DMS53 (cell line): ENCODE results near the gene RUNX1.
A peak's percentile ranks its signal among the peaks of the same experiment; 100 is the strongest.

Source experiments
- DNase-seq: peaks from one replicate; lab custom pipeline; 2025; lab: John Stamatoyannopoulos, UW

RUNX1 gene

DNA sequence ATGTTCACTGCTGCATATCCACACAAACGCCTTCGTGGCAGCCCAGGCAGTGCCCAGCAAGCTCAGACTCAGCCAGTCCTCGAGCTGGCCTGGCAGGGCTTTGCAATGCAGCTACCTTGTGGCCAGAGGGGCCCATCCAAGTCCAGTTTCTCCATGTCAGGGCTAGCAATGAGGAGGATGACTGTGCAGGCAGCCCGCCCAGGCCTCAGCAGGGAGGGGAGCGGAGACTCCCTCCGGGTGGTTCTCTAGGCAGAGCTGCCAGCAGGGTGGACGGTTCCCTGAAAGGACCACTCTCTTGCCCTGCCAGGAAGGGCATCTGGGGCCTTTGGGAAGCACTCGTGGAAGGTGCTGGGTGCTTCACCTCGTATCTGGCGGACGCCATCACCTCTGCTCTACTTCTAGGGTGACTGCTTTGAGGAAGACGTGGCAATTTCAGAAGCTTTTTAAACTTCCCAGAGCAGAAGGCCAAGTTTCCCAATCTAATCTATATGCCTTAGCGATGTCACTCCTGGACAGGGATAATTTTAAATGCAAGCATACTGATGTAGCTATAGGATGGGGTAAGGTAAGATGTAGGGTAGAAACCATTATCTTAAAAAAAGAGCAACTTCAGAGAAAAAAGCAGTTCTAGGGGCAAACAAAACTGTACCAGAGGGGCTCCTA is 56.2 kb downstream of the RUNX1 start:
- no peak for DNase-seq

DNA sequence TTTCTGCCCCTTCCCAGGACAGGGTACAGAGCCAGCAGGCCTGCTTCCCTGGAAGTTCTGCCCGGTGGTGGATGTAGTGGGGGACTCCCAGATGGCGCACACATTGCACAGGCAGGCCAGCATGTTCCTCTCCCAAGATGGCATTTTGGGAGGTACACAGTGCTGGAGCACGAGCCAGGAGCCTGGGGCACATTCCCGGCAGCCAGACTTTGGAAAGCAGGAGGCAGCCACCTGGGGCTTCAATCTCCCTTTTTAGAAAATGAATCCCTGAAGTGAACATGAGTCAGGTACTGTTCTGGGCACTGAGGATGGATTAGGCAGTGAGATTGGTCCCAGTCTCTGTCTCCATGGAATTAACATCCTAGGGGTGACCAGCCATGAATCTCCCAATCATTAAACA is 56.9 kb downstream of the RUNX1 start:
- DNase-seq, result no peak

DNA sequence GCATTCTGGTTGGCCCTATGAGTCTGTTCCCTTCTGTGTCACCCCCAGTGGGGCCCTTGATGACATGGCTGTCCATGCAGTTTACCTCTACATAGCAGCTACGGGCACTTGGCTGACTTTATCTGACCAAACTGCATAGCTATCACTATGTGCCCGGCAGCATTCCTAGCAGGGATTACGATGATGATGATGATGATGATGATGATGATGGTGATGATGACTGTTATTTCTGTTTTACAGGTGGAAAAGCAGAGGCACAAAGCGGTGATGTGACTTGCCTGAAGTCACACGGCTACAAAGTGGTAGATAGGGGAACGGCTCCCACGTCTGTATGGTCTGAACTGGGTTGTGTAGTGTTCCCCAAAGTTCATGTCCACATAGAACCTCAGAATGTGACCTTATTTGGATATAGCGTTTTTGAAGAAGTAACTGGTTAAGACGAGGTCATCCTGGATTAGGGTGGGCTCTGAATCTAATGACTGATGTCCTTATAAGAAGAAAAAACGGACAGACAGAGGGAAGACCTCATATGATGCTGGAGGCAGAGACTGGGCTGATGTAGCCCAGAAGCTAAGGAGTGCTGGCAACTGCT is 57.6 kb downstream of the RUNX1 start:
- DNase-seq, result no peak

DNA sequence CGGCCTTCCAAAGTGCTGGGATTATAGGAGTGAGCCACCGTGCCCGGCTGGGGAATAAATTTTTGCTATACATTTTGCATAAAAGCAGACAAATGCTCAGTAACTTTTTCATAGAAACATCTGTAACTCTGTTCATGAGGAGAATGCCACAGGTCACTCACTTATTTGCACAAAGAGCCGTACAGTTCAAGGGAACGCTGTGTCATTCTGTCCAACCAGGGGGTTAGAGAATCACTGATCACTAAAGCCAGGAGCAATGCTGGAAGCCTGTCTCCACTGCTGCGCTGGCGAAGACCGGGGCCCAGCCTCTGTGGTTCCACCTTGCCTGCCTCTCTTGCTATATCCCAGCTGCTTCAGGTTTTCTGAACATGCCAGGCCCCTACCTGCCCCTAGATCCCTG is 58.3 kb downstream of the RUNX1 start:
- no peak for DNase-seq

DNA sequence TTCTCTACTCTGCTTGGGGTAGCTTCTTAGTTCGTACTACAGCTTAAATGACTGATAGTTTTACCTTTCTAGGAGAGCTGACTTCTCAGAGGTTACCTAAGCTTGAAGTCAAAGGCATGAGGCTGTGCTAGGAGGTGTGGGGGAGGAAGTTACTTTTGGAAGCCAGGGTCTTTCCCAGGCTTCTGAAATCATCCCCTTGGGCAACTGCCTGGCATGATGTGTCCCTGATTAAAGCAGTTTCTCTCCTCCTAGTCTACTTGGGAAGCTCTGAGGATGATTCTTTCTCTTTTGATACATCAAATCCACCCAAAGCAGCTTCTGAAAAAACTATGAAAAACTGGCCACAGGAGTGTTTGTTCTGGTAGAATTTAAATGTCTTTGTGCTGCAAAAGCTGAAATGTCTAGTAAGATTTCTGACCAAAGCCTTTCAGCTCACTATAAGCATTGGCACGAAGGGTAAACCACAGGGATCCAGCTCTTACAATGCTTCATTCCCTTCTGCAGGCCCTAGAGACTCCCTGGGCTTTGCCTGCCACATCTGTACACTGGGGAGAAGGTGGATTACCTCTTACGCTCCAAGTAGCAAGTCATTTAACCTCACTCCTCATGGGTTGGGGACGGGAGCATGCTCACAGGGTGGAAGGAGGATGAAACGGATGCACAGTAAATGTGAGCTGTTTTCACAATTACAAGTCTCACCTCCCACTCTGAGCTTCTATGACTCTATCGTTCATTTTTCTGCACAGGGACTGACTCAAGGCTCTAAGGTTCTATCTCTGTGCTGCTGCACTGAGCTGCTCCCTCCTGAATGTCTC is 59.6 kb downstream of the RUNX1 start:
- DNase-seq, result no peak

DNA sequence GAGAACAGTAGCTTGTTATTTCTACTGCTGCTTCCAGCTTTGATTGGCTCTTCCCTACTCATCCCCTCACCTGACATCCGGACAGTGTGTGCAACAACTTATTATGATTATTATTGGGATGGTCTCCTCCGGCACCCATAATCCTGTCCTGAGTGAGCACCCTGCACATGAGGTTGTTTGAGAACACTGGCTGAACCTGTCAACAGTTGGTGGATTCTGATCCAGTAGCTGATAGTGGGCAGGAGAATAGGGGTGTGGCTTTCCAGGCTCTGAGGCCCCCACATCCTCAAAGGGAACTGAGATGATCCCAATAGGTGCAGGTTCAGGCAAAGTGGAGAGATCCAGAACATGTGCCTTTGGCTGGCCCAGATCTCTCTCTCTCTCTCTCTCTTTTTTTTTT is 60.5 kb downstream of the RUNX1 start:
- DNase-seq, result no peak

DNA sequence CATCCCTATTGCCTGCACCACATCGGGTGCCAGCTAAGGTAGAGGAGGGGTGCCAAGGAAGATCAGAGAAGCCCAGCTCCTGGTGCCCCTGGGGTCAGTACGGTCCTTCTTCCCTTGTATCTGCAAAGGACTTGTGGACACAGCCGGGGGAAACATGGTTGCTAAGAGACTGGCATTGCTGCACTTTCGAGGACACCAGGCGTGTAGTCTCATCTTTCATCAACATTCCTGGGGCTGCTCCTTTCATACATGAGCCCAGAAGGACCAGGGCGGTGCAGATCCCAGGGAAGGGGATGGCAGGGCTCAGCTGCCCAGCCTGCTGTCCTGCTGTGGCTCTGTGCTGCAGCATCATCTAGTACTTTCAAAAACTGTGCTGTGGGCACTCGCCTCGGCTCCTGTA is 61.0 kb downstream of the RUNX1 start:
- peak; percentile 2 for DNase-seq

DNA sequence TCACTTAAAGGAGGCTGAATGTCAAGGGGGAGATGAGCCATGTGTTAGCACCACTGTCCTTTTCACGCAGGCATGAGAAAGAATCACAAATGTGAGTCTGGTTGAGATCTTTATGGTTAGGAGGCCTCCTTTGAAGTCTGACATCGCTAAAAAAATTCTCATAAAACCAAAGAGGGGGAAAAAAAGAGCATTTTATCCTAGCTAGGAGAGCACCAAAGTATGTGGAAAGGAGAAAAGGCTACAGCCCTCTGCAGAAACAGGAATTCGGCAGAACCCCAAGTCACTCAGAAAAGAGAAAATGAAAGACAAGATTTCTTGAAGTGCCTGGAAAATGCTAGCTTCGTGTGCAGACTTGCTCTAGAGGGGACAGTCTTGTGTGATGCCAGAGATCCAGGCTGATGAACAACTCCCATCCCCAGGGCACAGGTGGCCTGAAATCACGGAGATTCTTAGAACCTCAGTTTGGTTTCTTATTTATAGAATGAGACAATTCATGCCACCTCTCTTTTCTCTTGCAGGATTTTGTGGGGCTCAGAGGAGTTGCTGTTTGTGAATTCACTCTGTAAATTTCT is 61.5 kb downstream of the RUNX1 start:
- DNase-seq, result no peak

DNA sequence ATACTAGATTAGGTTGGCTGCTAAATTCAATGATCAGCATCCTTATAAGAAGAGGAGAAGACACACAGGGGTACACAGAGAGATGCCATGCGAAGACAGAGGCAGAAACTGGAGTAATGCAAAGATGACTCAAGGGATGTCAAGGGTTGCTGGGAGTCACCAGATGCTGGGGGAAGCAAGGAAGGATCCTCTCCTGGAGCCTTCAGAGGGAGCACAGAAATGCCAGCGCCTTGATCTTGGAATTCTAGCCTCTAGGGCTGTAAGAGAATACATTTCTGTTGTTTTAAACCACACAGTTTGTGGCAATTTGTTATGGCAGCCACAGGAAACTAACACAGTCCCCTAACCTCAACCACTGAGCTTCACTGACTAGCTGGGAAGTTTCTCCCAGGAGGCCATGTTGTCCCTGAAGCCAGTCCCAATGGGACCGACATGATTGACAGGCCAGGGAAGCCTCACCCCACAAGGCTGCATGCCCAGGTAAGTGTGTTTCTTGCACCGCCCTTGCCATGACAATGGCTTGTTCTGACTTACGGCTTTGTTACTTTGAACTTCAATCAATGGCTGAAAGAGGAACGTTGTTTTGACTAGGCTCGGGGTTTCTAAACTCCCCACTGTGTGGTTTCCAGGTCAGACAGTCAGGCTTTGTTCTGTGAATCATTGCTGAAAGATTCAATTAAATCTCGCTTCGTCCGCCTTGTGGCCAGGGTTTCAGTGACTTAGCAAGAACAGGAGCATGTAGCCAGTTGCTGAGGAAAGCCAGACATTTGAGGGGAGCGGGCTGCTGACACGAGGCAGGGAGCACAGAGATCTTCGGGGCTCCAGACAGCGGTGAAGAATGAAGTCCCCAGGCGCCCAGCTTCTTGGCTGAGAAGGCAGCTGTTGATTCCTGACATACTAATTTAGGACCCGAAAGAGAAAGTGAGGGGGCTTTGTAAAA is 62.3 kb downstream of the RUNX1 start:
- DNase-seq, result no peak

DNA sequence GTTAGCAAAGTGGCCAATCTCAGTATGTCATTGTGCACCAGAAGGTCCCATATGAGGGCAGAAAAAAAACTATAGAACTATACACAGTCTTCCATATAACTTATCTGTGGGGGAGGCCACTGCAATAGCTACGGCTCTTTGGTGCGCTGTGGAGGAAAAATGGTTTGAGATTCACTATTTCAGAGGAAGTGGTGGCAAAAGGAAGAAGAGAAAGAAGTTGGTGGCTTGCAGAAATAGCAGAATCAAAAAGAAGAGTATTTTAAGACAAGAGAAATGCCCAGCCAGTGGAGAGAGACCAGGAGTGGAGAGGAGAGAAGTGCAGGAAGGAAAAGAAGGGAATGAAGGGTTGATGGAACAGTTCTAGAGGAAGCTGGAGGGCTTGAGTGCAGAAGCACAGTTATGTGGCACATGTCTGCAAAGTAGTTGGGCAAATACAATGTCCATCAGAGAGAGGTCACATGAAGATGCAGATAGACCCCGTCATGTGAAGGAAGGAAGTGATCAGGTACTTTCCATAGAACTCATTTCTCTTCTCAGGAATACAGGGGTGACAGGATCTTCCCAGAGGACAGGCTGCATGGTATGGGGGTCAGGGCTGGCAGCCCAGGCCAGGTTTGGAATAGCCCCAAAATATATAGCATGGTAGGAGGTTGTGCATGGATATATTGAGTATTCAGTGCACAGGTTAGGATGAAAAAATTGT is 64.6 kb downstream of the RUNX1 start:
- DNase-seq, result no peak

DNA sequence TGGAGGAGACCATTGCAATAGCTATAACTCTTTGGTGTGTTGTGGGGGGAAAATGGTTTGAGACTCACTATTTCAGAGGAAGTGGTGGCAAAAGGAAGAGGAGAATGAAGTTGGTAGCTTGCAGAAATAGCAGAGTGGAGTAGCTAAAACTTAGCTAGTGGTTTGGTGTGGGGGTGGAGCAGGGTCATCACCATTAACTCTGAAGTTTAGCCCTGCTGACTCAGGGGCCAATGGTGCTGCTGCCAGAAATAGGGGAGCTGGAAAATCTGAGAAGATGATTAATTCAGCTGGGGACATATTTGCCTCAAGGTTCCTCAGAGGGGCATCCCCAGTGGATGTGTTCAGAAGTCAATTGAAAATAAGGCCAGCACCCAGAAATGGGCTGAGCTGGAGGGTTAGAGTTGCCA is 65.4 kb downstream of the RUNX1 start:
- DNase-seq, result no peak

DNA sequence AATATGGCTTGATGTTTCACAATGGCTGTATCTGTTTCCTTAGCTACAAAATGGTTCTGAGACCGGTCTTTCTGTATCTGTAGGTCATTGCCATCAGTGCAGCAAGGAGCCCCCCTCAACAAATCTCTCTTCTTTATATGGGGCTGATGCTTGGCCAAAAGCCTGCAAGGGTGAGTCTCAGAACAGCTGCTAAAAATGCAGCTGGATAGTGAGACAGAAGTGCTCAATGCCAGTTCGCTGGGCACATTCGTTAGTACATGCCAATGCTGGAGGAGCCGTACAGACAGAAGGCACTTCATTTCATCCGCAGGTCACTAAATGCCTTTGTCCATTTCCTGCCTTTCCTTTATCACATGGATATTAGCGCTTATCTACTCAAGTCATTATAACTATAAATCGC is 67.3 kb downstream of the RUNX1 start:
- no peak for DNase-seq

DNA sequence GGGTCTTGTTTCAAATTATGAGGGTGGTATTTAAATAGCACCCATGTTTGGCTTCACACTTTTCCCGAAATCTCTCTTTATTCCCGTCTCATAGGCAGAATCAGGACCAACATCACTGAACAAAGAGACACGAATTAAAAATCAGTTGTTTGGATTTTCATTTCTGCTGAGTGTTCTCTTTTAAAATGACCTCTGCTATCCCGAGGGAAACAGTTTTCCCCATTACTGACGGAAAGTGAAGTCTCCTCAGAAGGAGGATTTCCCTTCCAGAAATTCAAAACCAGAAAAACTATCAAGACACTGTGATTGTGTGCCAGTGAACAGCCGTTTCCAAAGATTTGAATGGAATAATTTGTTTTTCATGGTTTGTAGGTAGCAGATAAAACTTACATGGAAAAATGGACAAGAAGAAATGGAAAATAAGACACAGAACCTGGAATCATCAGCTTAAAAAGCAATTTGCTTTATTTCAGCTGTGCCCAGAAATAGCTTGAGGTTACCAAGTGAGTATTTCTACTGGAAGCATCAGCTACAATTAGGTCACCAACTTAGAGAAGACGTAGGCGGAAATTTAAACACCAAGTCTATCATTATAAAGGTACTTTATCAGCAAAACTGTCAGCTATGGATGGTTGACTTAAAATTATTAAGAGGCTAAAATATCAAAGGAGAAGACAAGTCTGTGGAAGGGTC is 68.5 kb downstream of the RUNX1 start:
- no peak for DNase-seq

DNA sequence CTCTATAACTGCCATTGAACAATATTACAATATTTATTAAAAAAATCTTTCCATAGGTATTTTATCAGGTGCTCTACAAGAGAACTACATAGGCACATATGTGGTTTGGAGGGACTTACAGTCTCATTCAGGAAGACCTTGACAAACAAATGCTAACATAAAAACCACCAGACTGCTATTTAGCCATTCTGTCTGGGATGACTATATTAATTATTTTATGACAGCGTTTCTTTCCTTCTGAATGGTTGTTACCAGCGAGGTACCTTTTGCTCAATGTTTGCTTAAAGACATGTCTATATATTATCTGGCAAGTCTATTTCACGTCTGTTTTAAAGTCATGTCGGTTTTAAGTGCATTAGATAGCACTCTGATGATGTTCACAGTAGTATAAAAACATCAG is 69.7 kb downstream of the RUNX1 start:
- DNase-seq, result no peak

DNA sequence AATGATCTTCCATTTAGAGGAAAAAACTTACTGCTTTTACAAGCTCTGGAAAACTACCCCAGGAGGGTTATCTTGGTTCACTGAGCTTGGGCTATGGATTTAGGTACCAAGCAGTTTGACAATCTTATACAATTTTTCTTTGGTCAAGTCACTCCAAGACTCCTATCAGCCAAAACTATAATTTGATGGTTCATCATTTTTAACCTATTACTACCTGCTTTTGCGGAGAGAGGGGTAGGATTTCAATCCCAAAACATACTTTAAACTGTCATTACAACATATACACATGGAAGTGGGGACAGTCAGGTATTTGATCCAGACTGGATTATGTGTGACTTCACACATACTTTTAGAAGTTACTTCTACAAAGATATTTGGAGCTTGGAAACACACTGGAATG is 71.8 kb downstream of the RUNX1 start:
- DNase-seq, result no peak

DNA sequence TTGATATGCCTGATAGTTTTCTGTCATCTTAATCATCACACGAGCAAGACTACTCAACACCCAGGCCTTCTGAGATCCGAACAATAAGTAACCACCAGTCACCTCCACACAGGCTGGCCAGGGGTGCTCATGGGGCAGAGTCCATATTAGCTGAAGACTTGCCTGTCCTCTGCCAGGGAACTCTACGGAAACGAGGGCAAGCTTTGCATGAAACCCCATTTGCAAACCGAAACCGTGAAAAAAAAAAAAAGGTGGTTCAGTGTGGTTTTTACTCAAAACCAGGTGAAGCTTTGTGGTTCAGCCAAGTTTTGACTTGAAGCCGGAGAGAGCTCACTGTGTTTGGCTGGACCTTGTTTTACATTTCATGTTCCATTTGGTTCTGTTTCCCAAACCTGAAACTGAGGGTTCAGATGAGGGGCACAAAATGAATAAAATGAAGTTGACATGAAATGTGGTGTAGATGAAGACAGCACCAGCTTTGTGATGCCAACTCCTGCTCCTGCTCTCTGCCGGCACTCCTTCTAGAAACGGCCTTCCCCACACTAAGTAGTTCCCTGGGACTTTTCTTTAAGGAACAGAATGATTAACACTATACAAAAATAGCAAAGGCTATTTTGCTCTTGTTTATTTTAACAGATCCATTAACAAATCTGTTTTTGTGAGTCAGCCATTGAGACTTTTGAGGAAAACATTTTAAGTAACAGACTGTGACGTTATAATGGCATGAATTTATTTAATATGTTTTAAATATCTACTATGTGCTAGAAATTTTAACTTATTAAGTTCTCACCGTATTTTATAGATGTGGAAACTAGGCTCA is 74.7 kb downstream of the RUNX1 start:
- no peak for DNase-seq

DNA sequence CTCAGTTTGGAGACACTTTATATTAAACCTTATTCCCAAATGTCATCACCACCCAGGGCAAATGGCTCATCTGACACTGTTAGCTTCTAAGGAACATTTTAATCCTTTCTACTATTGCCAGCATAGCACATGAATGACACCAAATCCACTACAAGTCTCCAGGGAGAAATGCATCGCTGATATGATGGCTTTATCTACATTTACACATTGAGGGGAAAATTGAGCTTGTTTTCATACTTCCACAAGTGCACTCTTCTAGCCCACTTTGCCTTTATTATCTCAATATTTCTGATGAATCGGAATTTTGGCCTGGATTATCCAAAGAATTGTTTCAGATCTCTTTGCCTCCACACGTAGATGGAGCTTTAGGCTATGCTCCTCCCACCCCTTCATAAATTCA is 75.4 kb downstream of the RUNX1 start:
- no peak for DNase-seq

DNA sequence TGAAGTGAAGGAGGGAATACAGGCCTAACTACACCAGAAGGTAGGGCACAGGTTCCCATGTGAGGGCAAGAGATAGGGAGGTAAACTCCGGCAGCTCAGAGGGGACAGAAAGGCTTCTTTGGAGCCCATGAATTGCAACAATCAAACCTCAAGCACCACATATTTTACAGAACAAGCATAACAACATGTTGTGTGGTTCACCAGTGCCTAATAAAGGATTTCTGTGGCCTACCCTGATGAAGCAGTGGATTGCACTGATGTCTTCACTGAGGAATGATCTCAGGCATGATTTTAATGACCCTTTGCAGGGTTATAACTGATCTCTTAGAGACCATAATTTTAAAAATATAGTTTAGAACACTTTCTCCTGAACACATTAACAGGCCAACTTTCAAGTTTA is 77.4 kb downstream of the RUNX1 start:
- DNase-seq, result no peak

DNA sequence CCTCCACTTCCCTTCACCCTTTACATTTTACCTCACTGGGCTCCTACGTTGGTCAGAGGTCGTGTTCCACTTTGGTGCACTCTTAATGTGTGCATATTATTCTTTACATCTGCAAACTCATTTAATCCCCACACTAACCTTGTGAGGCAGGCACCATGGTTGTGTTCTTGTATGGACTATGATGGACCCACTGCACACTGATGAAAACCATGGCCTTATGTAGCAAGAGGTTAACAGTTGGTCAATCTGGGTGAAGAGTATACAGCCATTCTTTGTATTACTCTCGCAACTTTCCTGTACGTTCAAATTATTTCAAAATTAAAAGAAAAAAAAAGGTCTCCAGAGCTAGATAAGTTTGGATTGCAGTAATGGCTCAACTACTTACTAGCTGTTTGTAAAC is 78.5 kb downstream of the RUNX1 start:
- no peak for DNase-seq

DNA sequence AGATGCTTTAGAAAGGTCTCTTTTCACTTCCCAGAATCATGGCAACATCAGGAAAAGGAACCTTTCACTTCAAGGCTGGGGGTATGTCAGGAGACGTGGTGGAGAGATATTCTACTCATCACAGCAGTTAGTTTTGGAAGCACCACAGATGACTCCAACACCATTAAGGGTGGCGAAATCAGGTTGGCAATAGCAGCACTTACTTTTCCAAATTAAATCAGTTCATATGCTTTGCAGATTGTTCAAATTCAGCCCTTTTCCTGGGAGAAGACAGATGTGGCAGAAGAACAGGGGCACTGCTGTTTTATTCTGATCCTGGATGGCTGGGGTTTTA is 79.0 kb downstream of the RUNX1 start:
- DNase-seq, result no peak
